Bone marrow (tissue), 2 donors: ENCODE measurements around the gene FAM118A.
"Not testable (repeated sequence)": the region's sequence is repeated elsewhere in the genome, so short reads cannot be mapped to it uniquely, and the experiment has no call there.

Source experiments
- DNase-seq, 2 donors: peaks; one replicate each; lab custom pipeline; 2025; lab: John Stamatoyannopoulos, UW

FAM118A gene

DNA sequence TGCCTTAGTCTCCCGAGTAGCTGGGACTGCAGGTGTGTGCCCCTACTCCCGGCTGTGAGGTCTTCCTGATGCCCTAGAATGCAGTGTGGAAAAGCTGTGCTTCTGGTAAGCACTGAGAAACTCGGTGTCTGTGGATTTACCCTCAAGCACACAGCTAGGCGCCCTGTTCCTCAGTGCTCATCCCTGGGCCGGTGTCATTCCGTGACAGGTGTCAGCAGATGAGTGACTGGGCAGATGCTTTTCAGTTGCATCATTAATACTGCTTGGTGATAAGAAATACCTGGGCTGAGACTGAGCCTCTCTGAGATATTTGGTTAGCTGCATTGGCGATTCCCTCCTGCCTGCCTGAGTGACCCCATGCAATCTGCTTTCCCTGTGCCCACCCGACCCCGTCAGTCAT lies 21.8 kb downstream of the FAM118A start:
- DNase-seq: no peak

GRCh38 chr22:45332001-45332400 lies 22.3 kb downstream of the FAM118A start:
- DNase-seq: no peak

- no peak for DNase-seq
These were observed 24.3 kb downstream of the FAM118A start for GRCh38 chr22:45334068-45334467.

DNA sequence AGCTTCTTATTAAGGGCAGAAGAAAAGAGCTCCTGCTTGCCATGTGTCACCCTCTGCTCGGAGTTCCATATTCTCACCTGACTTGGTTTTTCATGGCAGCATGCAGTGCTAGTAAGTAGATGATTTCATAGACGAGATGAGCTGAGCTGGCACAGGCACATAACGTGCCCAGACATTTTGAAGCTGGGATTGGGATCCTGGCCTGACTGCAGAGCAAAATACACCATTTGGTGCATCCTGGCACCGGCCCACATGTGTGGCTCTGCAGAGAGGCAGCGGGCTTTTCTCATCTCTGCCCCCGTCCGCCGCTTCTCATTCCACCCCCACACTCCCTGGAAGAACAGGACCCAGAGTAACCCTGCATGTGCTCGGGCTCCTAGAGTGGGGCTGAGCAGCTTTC lies 24.8 kb downstream of the FAM118A start:
- no peak for DNase-seq

- DNase-seq: no peak
These were observed 25.5 kb downstream of the FAM118A start for GRCh38 chr22:45335021-45335818.

DNA sequence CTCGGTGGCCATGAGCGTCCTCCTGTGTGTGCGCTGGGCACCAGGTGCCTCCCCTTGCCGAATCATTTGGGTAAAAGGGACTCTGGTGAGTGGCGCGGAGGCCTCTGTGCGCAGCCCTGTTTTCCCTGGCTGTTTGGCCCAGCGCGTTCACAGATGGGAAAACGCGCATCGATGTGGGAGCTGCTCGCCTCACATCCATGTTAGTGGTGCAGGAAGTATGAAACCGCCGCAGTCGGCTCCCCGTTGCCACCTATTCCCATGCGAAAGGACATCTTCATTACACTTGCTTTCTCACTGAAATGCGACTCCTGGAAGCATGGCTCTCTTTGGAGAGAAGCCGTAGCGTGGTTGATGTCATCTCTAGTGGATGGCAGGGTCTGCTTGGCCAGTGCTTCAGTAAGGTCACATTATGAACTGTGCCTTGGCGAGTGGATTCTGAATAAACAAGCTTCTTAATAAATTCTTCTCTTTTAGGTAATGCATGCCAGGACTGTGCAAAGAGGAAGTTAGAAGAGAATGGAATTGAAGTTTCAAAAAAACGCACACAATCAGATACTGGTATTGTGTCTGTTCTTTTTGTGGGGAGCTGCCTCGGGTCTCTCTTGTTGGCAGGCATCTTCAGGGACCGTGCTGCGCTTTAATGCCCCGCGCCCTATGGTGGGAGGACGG lies 26.3 kb downstream of the FAM118A start:
- DNase-seq: no peak

DNA sequence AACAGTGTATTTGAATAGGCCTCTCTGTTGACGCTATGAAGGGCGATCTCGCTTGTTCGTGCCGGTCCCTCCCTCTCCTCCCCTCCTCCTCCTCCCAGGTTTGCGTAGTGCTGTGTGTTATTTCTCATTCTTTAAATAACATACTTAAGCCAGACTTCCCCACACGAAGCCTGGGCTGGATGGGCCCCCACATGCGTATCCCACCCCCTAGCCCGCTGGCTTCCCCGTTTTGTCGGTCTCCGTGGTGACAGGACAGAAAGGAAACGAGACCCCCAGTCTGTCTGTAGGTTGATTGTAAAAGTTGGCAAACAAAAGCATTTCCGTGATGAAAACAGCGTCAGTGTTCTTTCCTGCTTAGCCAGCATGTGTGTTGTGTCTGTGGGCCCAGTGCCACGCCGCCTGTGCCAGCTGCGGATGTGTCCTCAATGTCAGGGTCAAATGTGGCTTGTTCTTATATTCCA lies 27.3 kb downstream of the FAM118A start:
- DNase-seq: peak in 1 of 2 donors; percentile 76

DNA sequence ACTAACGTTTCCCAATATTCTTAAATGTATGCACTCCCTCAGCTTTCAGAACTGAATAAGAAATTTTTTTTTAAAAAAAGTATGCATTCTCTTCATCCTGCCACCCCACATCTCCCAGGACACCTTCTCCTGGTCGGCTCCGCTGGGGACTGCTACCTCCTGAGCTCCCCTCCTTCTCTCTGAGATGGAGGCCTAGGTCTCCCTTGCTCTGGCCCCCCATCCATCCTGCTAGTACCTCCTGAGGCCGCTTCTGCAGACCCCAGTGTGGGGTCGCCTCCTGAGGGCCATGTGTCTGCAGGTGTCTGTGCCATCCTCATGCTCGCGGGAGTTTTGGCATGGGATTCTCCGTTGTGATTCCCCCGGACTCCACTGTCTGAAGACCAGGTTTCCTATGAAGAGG lies 27.8 kb downstream of the FAM118A start:
- DNase-seq: no peak

DNA sequence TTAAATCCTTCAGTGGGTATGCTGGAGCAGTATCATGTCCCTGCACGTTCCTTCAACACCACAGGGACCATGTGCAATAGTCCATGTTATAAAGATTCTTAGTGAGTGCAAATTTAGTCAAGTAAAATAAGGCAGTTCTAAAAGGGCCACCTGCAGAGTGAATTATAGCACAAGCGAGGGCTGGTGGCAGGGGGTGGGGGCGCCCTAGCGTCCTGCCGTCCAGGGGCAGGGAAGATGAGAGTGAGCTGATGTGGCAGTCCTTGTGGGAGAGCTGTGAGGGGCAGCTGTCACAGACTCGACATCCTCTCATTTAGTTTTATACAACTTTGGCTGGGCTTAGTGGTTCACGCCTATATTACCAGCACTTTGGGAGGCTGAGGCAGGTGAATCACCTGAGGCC lies 29.1 kb downstream of the FAM118A start:
- no peak for DNase-seq

DNA sequence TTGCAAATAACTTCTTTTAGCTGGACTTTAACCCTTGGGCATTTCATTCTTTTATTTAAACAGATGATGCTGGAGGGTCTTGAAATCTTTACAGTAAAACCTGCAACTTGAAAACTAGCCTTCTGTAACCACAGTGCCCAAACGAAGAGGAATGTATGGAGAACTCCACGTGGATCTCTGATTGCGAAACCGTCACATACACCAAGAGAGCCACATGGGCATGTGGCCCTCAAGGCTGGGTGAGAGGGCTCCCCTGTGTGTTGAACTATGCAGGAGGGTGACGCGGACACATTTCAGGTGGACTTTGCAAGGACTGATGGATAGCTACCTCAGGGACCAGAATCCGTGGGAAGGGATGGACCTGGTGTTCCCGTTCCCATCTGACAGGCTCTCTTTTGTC lies 30.6 kb downstream of the FAM118A start:
- no peak for DNase-seq

- peak in 1 of 2 donors; percentile 37 for DNase-seq
These were observed 31.8 kb downstream of the FAM118A start for GRCh38 chr22:45341498-45341897.

DNA sequence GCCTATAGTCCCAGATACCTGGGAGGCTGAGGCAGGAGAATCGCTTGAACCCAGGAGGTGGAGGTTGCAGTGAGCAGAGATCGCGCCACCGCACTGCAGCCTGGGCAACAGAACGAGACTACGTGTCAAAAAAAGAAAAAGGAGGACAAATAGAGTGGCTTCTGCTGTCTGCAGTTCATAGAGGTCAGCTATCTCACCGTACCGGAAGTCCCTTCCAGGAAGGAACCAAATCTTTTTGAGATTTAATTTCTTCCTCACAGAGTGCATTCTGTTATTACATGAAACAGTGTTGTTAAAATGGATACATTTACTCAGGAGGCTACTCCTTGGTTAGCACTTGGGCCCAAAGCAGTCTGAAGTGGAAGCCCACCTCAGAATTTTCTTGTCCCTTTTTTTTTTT lies 33.4 kb downstream of the FAM118A start:
- DNase-seq: no peak

- DNase-seq: no peak
These were observed 34.6 kb downstream of the FAM118A start for GRCh38 chr22:45344334-45344733.

DNA sequence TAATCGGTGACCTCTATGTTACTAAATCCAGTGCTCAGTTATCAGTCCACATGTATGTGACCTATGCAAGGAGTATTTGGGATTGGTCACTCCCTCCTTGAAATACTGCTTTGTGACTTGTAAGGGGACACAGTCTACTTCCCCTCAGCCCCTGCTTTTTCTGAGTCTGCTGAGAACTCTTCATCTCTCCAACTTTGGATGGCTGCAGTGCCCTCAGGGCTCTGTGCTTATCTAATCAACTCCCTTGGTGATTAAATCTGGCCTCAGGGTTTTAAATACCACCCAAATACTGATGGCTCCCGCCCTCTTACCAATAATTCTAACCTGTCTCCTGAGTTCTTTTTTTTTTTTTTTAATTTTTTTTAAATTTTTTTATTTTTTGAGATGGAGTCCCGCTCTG lies 40.2 kb downstream of the FAM118A start:
- DNase-seq: no peak

GRCh38 chr22:45351956-45352355 lies 42.2 kb downstream of the FAM118A start:
- DNase-seq: no peak

- DNase-seq: not testable (repeated sequence)
These were observed 43.0 kb downstream of the FAM118A start for GRCh38 chr22:45352757-45353156.

DNA sequence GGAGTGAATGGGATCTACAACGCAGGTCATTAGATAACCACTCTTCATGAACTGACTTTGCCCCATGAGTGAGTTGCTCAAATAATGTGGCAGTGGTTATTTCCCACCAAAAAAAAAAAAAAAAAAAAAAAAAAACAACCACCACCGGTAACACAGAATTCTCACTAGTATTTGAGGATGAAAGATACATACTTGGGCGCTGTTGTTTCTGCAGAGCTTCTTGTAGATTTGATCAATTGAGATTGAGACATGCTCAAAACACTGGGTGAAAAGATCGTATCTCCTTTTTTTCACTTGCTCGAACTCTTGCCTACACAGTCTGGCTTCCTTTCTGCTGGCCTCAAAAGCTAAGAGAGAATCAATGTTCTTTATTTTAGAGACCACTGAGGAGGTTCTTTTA lies 44.1 kb downstream of the FAM118A start:
- DNase-seq: no peak

DNA sequence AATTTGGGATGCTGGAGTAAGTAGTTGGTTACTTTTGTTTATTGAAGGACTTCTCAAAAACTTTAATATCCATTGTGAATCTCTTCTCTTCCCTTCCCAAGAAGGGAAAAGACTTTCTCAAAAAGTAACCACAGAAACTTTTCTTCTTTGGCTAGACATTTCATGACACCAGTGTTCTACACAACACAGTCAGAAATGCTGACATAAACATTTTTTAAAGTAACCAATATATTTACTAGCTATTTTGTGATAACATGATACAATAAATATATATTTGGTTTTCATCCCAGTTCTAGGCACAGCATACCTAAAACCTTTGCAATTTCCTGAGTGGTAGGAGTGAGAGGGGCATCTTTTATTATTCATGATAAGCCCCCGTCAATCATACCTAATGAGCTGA lies 47.8 kb downstream of the FAM118A start:
- no peak for DNase-seq

DNA sequence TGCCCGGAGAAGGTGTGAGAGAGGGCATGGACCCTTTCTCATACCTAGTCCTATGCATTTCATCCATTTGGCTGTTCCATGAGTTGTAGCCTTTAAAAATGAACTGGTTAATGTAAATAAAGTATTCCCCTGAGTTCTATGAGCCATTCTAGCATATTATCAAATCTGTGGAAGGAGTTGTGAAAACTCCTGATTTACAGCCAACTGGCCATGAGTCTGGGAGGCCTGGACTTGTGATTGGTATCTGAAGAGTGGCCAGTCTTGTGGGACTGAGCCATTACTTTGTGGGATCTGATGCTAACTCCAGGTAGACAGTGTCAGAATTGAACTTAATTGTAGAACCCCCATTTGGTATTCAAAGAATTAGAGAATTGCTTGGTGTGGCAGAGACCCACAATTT lies 48.4 kb downstream of the FAM118A start:
- no peak for DNase-seq

DNA sequence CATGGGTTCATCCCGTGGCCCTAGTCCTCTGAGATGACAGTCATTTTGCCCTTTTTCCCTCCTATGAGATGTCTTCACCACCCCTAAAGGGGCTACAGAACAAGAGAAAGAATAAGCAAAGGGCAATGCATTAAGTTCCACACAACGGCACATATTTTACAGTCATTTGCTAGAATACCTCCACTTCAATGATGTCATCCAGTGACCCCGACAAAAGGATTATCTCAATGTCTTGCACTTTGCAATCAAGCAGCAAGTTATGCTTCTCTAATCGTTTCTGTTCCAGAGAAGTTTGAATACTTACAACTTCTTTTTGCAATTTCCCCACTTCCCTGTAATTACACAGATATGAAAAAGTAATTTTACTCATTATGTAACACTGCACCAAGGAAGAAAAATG lies 49.9 kb downstream of the FAM118A start:
- DNase-seq: no peak

DNA sequence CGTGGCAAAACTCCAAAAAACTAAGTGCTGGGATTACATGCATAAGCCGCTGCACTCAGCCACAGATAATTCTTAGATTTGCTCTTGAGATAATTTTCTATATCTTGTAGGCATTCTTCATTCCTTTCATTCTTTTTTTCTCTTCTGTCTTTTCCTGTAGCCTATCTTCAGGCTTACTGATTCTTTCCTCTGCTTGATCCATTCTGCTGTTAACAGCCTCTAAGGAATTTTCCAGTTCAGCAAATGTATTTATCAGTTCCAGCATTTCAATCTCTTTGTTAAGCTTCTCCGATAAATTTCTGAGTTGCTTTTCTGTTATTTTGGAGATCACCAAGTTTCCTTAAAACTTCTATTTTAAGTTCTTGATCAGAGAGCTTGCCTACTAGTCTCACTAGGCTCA lies 57.0 kb downstream of the FAM118A start:
- DNase-seq: no peak

GRCh38 chr22:45373592-45373991 lies 63.9 kb downstream of the FAM118A start:
- DNase-seq: not testable (repeated sequence)

DNA sequence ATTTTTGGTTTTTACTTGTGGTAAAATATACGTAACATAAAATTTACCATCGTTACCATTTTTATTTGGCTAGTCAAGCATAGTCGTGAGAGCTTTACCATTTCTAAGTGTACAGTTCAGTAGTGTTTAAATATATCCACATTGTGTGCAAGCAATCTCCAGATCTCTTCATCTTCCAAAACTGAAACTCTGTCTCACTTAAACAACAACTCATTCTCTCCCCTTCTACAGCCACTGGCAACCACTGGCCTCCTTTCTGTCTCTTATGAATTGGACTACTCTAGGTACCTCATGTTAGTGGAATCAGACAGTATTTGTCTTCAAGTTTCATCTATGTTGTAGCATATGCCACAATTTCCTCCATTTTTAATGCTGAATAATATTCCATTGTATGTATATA lies 66.3 kb downstream of the FAM118A start:
- no peak for DNase-seq

DNA sequence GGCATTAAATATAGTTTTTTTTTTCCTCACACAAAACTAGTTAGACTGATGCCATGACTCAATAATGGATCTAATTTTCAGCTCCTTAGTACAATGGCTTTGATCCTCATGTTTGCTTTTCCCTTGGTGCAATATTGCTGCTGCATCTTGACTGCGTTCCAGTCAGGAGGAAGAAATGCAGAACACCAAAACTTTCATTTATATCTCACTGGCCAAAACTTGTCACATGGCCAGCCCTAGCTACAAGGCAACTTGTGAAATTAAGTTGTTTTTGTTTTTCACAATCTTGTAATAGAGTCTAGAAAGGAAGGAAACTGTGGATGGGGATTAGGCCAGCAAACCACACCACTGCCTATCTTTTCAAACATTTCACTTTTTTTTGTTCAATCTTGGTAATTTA lies 67.0 kb downstream of the FAM118A start:
- no peak for DNase-seq
